Neural progenitor cell (in vitro differentiated cells): ENCODE data around the gene TANK. TPM values are rescaled to one million over a fixed set of nuclear protein-coding genes. Genes with fewer than 3 reads are reported as not detected.
A peak's percentile ranks its signal among the peaks of the same experiment; 100 is the strongest.

Experiments
- DNase-seq: peaks from one replicate; pipeline ENCODE4 v3.0.0-alpha.2; 2016; ENCODE audit warnings: low spot score
- H2AFZ ChIP-seq: fragments of 200-600 bp; sonication (generic); replicated peaks from 2 replicates; pipeline ENCODE4 v1.6.1; 2016; ENCODE audit warnings: antibody characterized with exemption
- H3F3A ChIP-seq: fragments of 200-600 bp; sonication (generic); 2 replicates; pipeline ENCODE4 v1.6.1; 2016; ENCODE audit warnings: antibody characterized with exemption, low read depth
- H3K27ac ChIP-seq: fragments of 200-600 bp; sonication (generic); 2 replicates; pipeline ENCODE4 v1.5.1; 2016; ENCODE audit warnings: mild to moderate bottlenecking
- H3K27me3 ChIP-seq: fragments of 200-600 bp; sonication (generic); 2 replicates; pipeline ENCODE4 v1.6.1; 2016; ENCODE audit warnings: mild to moderate bottlenecking, moderate library complexity
- H3K36me3 ChIP-seq: fragments of 200-600 bp; sonication (generic); 2 replicates; pipeline ENCODE4 v1.5.1; 2016
- H3K4me1 ChIP-seq: fragments of 200-600 bp; sonication (generic); 2 replicates; pipeline ENCODE4 v1.6.1; 2016; ENCODE audit warnings: mixed run types
- H3K4me2 ChIP-seq: fragments of 200-600 bp; sonication (generic); 2 replicates; pipeline ENCODE4 v1.6.1; 2016
- H3K4me3 ChIP-seq: fragments of 200-600 bp; sonication (generic); 2 replicates; pipeline ENCODE4 v1.5.1; 2016
- H3K79me2 ChIP-seq: fragments of 200-600 bp; sonication (generic); 2 replicates; pipeline ENCODE4 v1.6.1; 2016; ENCODE audit warnings: low read depth
- H3K9ac ChIP-seq: fragments of 200-600 bp; sonication (generic); 2 replicates; pipeline ENCODE4 v1.6.1; 2016
- H3K9me3 ChIP-seq: fragments of 200-600 bp; sonication (generic); 2 replicates; pipeline ENCODE4 v1.5.1; 2016; ENCODE audit warnings: low read depth
- H4K20me1 ChIP-seq: fragments of 200-600 bp; sonication (generic); 2 replicates; pipeline ENCODE4 v1.6.1; 2016; ENCODE audit warnings: low read depth
- H3K27ac Mint-ChIP-seq: 3 replicates; pipeline ENCODE4 v1.8.0; 2021; ENCODE audit warnings: mixed read lengths
- H3K27me3 Mint-ChIP-seq: 2 replicates; pipeline ENCODE4 v1.8.0; 2022; ENCODE audit warnings: low read depth, mild to moderate bottlenecking, inconsistent platforms, moderate library complexity, mixed read lengths; ENCODE audit not compliant: insufficient read depth
- H3K36me3 Mint-ChIP-seq: 3 replicates; pipeline ENCODE4 v1.8.0; 2021; ENCODE audit warnings: mixed read lengths
- H3K4me1 Mint-ChIP-seq: 3 replicates; pipeline ENCODE4 v1.8.0; 2021; ENCODE audit warnings: mixed read lengths
- H3K4me3 Mint-ChIP-seq: 3 replicates; pipeline ENCODE4 v1.8.0; 2021; ENCODE audit warnings: mild to moderate bottlenecking, moderate library complexity, mixed read lengths
- H3K9me3 Mint-ChIP-seq: 3 replicates; pipeline ENCODE4 v1.8.0; 2020; ENCODE audit warnings: mixed read lengths
- CTCF ChIP-seq: fragments of 200-600 bp; sonication (generic); IDR thresholded peaks from 2 replicates; pipeline ENCODE4 v1.5.1; 2017; ENCODE audit warnings: antibody characterized with exemption, mild to moderate bottlenecking
- EZH2 ChIP-seq: fragments of 200-600 bp; sonication (generic); IDR thresholded peaks from 2 replicates; pipeline ENCODE4 v1.6.1; 2017; ENCODE audit warnings: antibody characterized with exemption, mild to moderate bottlenecking, moderate library complexity
- EZH2phosphoT487 ChIP-seq: fragments of 200-600 bp; sonication (generic); IDR thresholded peaks from 2 replicates; pipeline ENCODE4 v1.6.1; 2017; ENCODE audit warnings: antibody characterized with exemption
- total RNA-seq: library from RNA; depleted of rRNA; stranded (reverse); fragments of >200 nt; gene quantifications from 2 replicates; pipeline ENCODE4 v1.2.3, GENCODE V29; 2015; ENCODE audit warnings: low replicate concordance

The TANK gene
- total RNA-seq, 1 donor from 2014 or later: 43.5 TPM

DNA sequence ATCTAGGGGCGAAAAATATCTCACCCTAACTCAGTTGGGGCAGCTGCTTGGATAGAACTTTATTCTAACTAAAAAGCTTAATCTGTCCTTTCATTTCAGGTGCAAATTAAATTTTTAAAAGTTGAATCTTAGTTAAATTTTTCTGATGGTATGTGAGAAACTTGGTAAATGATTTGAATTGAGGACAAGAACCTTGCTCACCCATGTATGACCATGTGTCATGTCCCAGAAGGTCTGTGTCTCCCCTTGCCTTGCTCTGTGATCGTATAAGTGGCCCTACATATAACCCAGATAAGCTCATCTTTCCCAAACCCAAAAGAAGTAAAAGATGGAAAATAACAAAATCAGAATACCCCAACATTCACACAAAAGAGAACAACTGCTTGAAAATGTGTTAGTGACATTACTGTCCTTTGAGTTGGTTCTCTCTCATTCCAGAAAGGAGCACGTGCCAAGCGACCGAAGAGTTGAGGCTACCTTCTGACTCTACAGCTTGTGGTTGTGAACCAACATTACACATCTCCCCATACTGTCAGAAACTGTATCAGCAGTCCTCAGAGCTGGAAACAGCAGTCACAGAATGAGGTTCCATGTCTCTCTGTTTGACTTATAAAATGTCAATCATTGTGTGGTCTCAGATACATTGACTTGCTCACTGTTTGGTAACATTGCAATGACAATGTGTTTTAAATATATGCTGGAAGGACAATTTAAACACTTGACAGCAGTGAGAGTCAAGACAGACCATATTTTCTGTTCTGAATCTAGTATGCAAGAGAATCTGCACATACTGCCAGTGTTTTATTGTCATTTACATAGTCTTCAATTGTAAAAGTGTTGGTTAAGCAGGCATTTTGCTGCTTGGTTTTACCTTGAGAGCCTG is 46.3 kb upstream of the TANK start:
- Mint-ChIP-seq H3K4me1 (no peaks in the 10 kb centered on the region), H3K9me3 (no peaks in the 10 kb centered on the region), H3K27me3 (no peaks in the 10 kb centered on the region), H3K27ac (no peak overlapping the region), H3K36me3 (no peaks in the 10 kb centered on the region), H3K4me3 (no peak overlapping the region)
- Histone ChIP-seq H4K20me1 (no peaks in the 10 kb centered on the region), H3K27me3 (no peaks in the 10 kb centered on the region), H2AFZ (peak overlapping the region; percentile 19), H3K79me2 (no peaks in the 10 kb centered on the region), H3K4me2 (no peak overlapping the region), H3K4me1 (no peaks in the 10 kb centered on the region), H3K9ac (no peak overlapping the region), H3K9me3 (no peaks in the 10 kb centered on the region), H3K27ac (no peak overlapping the region), H3K4me3 (no peak overlapping the region), H3F3A (no peaks in the 10 kb centered on the region), H3K36me3 (no peaks in the 10 kb centered on the region)
- no peak for TF ChIP-seq EZH2
- no peak for TF ChIP-seq EZH2phosphoT487
- TF ChIP-seq CTCF: no peak
- no peak for DNase-seq

- no peaks in the 10 kb centered on the region for H3K27me3 ChIP-seq
- H4K20me1 ChIP-seq: no peaks in the 10 kb centered on the region
- no peaks in the 10 kb centered on the region for H3K9me3 Mint-ChIP-seq
These were observed 45.0 kb upstream of the TANK start for GRCh38 chr2:161115205-161115604.

GRCh38 chr2:161115605-161116380 is 44.4 kb upstream of the TANK start:
- Histone ChIP-seq H3K36me3 (no peaks in the 10 kb centered on the region), H3F3A (no peaks in the 10 kb centered on the region), H3K79me2 (no peaks in the 10 kb centered on the region), H3K4me1 (no peaks in the 10 kb centered on the region), H3K9me3 (no peaks in the 10 kb centered on the region), H3K4me2 (no peak overlapping the region), H3K27ac (no peak overlapping the region), H3K27me3 (no peaks in the 10 kb centered on the region), H3K4me3 (no peak overlapping the region), H3K9ac (no peak overlapping the region), H4K20me1 (no peaks in the 10 kb centered on the region), H2AFZ (no peak overlapping the region)
- H3K4me3 Mint-ChIP-seq: no peak overlapping the region
- no peaks in the 10 kb centered on the region for H3K9me3 Mint-ChIP-seq
- TF ChIP-seq CTCF (no peak), EZH2 (no peak), EZH2phosphoT487 (no peak)
- DNase-seq: no peak
- no peaks in the 10 kb centered on the region for H3K27me3 Mint-ChIP-seq
- H3K36me3 Mint-ChIP-seq: no peaks in the 10 kb centered on the region
- no peak overlapping the region for H3K27ac Mint-ChIP-seq
- H3K4me1 Mint-ChIP-seq: peaks cover 2% of the 10 kb centered on the region

More at GRCh38 chr2:161115205-161115604, 45.0 kb upstream of the TANK start:
- no peaks in the 10 kb centered on the region for H3K27me3 Mint-ChIP-seq
- peaks cover 2% of the 10 kb centered on the region for H3K4me1 Mint-ChIP-seq
- no peaks in the 10 kb centered on the region for H3K36me3 ChIP-seq
- H3K27ac ChIP-seq: no peak overlapping the region
- no peaks in the 10 kb centered on the region for H3F3A ChIP-seq
- H3K9ac ChIP-seq: no peak overlapping the region
- no peak overlapping the region for H2AFZ ChIP-seq
- H3K4me1 ChIP-seq: no peaks in the 10 kb centered on the region
- DNase-seq: no peak
- no peak overlapping the region for H3K27ac Mint-ChIP-seq
- H3K9me3 ChIP-seq: no peaks in the 10 kb centered on the region
- H3K36me3 Mint-ChIP-seq: no peaks in the 10 kb centered on the region
- H3K4me3 ChIP-seq: no peak overlapping the region
- no peaks in the 10 kb centered on the region for H3K79me2 ChIP-seq
- no peak overlapping the region for H3K4me2 ChIP-seq
- no peak overlapping the region for H3K4me3 Mint-ChIP-seq
- TF ChIP-seq EZH2phosphoT487 (no peak), CTCF (no peak), EZH2 (no peak)
